ENCODE measurements around the gene HHIPL2.
"Not testable (repeated sequence)": the region's sequence is repeated elsewhere in the genome, so short reads cannot be mapped to it uniquely, and the experiment has no call there.

The HHIPL2 gene

GRCh38 chr1:222539951-222540597, 7.8 kb downstream of the HHIPL2 start:
- no peak for DNase-seq

DNA sequence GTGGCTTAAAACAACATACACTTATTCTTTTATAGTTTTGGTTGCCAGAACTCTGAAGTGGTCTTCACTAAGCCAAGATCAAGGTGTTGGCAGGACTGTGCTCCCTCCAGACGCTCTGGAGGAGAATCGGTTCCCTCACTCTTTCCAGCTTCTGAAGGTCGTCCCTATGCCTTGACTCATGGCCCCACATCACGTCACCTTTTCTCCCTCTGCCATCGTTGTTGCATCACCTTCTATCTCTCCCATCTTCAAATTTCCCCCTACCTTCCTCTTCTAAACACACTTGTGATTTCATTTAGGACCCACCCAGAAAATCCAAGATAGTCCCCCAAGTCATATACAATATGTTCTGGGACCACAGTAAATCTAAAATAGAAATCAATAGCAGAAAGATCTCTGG, 12.4 kb downstream of the HHIPL2 start:
- no peak for DNase-seq

- DNase-seq, result no peak
Measured at GRCh38 chr1:222530852-222531251, 17.1 kb downstream of the HHIPL2 start.

GRCh38 chr1:222529916-222530315, 18.0 kb downstream of the HHIPL2 start:
- no peak for DNase-seq

GRCh38 chr1:222529181-222529580, 18.7 kb downstream of the HHIPL2 start:
- no peak for DNase-seq

DNA sequence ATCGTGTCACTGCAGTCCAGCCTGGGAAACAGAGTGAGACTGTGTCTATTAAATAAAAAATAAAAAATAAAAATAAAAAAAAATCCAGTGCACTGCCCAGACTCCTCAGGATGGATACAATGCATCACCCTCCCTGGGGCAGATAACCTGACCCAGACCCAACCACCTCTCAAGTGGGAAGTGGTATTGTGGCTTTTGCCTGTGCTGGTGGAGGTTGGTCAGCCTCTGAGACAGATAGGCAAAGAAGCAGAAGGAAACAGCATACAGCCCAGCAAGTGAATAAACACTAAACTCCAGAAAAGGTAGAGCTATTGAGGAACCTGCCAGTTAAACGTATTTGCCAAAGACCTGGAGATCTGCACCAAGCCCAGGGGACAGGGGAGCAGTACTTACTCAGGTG, 22.0 kb downstream of the HHIPL2 start:
- no peak for DNase-seq

DNA sequence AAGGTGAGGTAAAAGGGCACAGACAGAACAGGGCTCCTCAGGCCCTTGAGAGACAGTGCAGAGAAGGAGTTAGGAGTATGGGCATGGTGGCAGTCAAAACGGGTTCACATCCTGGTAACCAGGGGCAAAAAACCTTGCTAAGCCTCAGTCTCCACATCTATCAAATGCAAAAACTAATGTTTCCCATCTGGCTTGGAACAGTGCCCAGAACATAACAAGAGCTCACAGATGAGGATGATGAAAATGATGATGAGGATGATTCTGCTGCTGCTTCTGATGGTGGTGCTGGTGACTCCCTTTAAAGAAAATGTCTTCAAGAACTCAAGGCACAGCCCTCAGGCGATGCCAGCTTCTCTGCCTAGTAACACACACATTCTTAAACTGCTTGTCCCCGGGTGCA, 24.1 kb downstream of the HHIPL2 start:
- DNase-seq, result no peak

GRCh38 chr1:222522105-222522915, 25.6 kb downstream of the HHIPL2 start:
- DNase-seq, result no peak

GRCh38 chr1:222521299-222522104, 26.4 kb downstream of the HHIPL2 start:
- no peak for DNase-seq

- not testable (repeated sequence) for DNase-seq
Measured at GRCh38 chr1:222489496-222489895, 58.4 kb downstream of the HHIPL2 start.

- not testable (repeated sequence) for DNase-seq
Measured at GRCh38 chr1:222487774-222488173, 60.1 kb downstream of the HHIPL2 start.

DNA sequence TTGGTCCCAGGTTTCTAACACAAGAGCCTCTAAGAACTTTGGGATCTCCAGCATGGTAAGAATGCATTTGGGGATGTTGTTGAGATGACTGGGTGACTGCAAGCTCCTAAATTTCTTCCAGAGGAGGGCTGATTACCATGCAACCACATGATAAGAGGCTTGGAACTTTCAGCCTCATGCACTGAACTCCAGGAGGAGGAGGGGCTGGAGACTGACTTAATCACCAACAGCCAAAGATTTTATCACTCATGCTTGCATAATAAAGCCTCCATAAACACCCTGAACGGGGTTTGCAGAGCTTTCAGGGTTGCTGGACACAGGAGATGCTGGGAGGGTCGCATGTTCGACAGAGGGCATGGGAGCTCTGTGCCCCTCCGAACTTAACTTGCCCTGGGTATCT, 63.9 kb downstream of the HHIPL2 start:
- DNase-seq, result not testable (repeated sequence)

GRCh38 chr1:222479567-222479966, 68.3 kb downstream of the HHIPL2 start:
- DNase-seq, result not testable (repeated sequence)

- not testable (repeated sequence) for DNase-seq
Measured at GRCh38 chr1:222476436-222476835, 71.5 kb downstream of the HHIPL2 start.

GRCh38 chr1:222473717-222474116, 74.2 kb downstream of the HHIPL2 start:
- not testable (repeated sequence) for DNase-seq

DNA sequence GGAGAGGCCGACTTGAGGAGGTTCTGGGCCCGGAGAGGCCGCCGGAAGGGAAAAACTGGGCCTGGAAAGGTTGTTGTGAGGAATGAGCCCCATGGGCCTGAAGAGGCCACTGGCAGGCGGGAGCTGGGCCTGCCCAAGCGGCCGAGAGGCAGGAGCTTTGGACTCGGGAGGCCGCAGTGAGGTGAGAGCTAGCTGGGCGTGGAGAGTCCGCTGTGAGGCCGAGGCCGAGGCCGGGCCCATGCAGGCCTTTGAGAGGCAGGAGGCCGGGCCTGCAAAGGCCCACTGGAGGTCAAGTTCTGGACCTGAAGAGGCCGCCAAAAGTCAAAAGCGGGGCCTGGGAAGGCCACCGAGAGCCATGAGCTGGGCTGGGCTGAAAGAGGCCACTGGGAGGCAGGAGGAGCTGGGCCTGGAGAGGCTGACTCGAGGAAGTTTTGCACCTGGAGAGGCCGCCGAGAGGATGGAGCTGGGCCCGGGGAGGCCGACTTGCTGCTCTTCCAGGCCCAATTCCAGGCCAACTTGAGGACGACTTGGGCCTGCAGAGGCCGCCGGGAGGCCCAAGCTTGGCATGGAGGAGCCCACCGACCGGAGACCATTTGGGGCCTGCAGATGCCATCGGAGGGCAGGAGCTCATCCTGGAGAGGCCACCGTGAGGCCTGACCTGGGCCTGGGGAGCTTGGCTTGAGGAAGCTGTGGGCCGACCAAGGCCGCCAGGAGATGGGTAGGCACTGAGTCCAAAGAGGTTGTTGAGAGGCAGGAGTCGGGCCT, 74.9 kb downstream of the HHIPL2 start:
- DNase-seq, result not testable (repeated sequence)

Measured in retina (tissue), 1 donor.